ENCODE measurements around the gene DPY19L3. TPM values are rescaled to one million over a fixed set of nuclear protein-coding genes. Genes with fewer than 3 reads are reported as not detected.

Gene DPY19L3
- total and polyA plus RNA-seq, 2 of the 4 experiments (the other 2 are of a cell fraction) = 29.6 to 36.5 TPM

GRCh38 chr19:32422435-32422834, 16.9 kb downstream of the DPY19L3 start:
- Histone ChIP-seq H3K27ac (ENCODE audit: insufficient read depth, low read length) (no peak overlapping the region), H3K4me2 (ENCODE audit: low read depth, low read length) (no peak overlapping the region), H3K36me3 (ENCODE audit: control insufficient read depth, insufficient read depth, low read length) (peaks cover 19% of the 10 kb centered on the region)

More at GRCh38 chr19:32422435-32422834, 16.9 kb downstream of the DPY19L3 start:
- no peaks in the 10 kb centered on the region for H3K27me3 ChIP-seq (ENCODE audit: control insufficient read depth, insufficient read depth, low read length)
- no peaks in the 10 kb centered on the region for H3K9me3 ChIP-seq (ENCODE audit: control insufficient read depth, insufficient read depth, low read length)
- no peak for DNase-seq
- H3K9ac ChIP-seq (ENCODE audit: low read depth, low read length) = no peak overlapping the region
- no peak overlapping the region for H3K23ac ChIP-seq (ENCODE audit: low read depth, low read length)
- no peak overlapping the region for H3K4ac ChIP-seq (ENCODE audit: low read depth, low read length)
- WGBS, 2 experiments (ENCODE audit: extremely low coverage in 2 of 2, insufficient read length in 1 of 2) = 100% methylated on average over 1 of the region's 3 CpGs; no CpG with 5 or more reads in 1 of the 2 experiments
- H3K4me3 ChIP-seq (ENCODE audit: insufficient read depth, low read depth, low read length) = no peak overlapping the region
- no peaks in the 10 kb centered on the region; the same call in 1 of the 2 replicates for H3K9me1 ChIP-seq (ENCODE audit: insufficient read depth, low read length)
- H2BK120ac ChIP-seq (ENCODE audit: low read depth, low read length) = no peak overlapping the region
- intact Hi-C loops (cut with micrococcal nuclease) = no loop called here
- no peak overlapping the region for H2BK15ac ChIP-seq (ENCODE audit: low read depth, low read length)
- no peak overlapping the region for H3K14ac ChIP-seq (replicated peaks; ENCODE audit: low read depth, low read length)
- BruUV-seq (replicated peaks) = no TSS peak
- peaks cover 8 to 20% of the 10 kb centered on the region in 2 experiments; a peak in 3 of 4 replicates for H3K79me1 ChIP-seq (ENCODE audit: low read depth in 1 of 2, low read length in 2 of 2)
- no peak overlapping the region for H4K8ac ChIP-seq (ENCODE audit: low read depth in 2 of 2, low read length in 2 of 2)
- no peak for TF ChIP-seq FOS (IDR thresholded peaks at IDR 0.05; ENCODE audit: low read depth, low read length)
- no peak for TF ChIP-seq SMC3 (IDR thresholded peaks at IDR 0.05; ENCODE audit: low read depth, low read length)
- TF ChIP-seq RFX5 (IDR thresholded peaks at IDR 0.05; ENCODE audit: low read depth, low read length) = no peak
- no peak for TF ChIP-seq NFE2L2 (IDR thresholded peaks at IDR 0.05; ENCODE audit: low read depth, low read length)
- TF ChIP-seq BHLHE40 (IDR thresholded peaks at IDR 0.05; ENCODE audit: low read depth, low read length) = no peak
- TF ChIP-seq MAZ (IDR thresholded peaks at IDR 0.05; ENCODE audit: borderline replicate concordance, low read depth, low read length) = no peak
- no peak for TF ChIP-seq ELK1 (IDR thresholded peaks at IDR 0.05; ENCODE audit: borderline replicate concordance, low read depth, low read length)
- no peak for TF ChIP-seq CEBPB (IDR thresholded peaks at IDR 0.05; ENCODE audit: low read depth, low read length)
- no peak for TF ChIP-seq RAD21 (IDR thresholded peaks at IDR 0.05; ENCODE audit: low read length)
- TF ChIP-seq MXI1 (IDR thresholded peaks at IDR 0.05; ENCODE audit: borderline replicate concordance, low read depth, low read length) = no peak
- TF ChIP-seq CTCF (conservative IDR thresholded peaks at IDR 0.05; ENCODE audit: low read depth, low read length) = no peak
- TF ChIP-seq CHD1 (IDR thresholded peaks at IDR 0.05; ENCODE audit: low read depth, low read length) = no peak
- no peak for TF ChIP-seq MAFK (IDR thresholded peaks at IDR 0.05; ENCODE audit: low read depth, low read length)
- TF ChIP-seq POLR2A (IDR thresholded peaks at IDR 0.05; ENCODE audit: low read depth, low read length) = no peak
- no peak overlapping the region for H2BK5ac ChIP-seq (ENCODE audit: low read depth, low read length, poor library complexity, severe bottlenecking)
- no peak overlapping the region for H2AK5ac ChIP-seq (ENCODE audit: low read depth, low read length)
- H2AK9ac ChIP-seq (replicated peaks; ENCODE audit: low read depth, low read length, poor library complexity) = no peak overlapping the region
- H3K18ac ChIP-seq (ENCODE audit: low read depth, low read length) = no peak overlapping the region
- ChIA-PET CTCF (no interaction called here), POLR2A (ENCODE audit: unreplicated experiment) (interaction anchor here (0.9 kb wide), 1 partner anchor 16 kb away, joined by 3 read pairs; the partner anchor contains the start of gene DPY19L3)
- no peak overlapping the region for H2BK20ac ChIP-seq (ENCODE audit: low read depth, low read length)
- no peaks in the 10 kb centered on the region for H4K20me1 ChIP-seq (ENCODE audit: insufficient read depth, low read length)
- H4K91ac ChIP-seq (ENCODE audit: insufficient read depth, low read depth, low read length) = no peak overlapping the region
- dilution Hi-C loops (cut with HindIII; ENCODE audit: low sequenced_read_pairs, unreplicated experiment) = no loop called here
- H4K5ac ChIP-seq (ENCODE audit: low read depth, low read length) = no peak overlapping the region
- no peak for ATAC-seq (ENCODE audit: low read depth)
- no peak overlapping the region for H3K56ac ChIP-seq (ENCODE audit: extremely low read depth, insufficient read depth, low read length)
- in situ Hi-C loops (cut with MboI; ENCODE audit: low sequenced_read_pairs) = no loop called here
- no peaks in the 10 kb centered on the region for H3K4me1 ChIP-seq (ENCODE audit: control insufficient read depth, insufficient read depth, low read length)
- H2AFZ ChIP-seq (replicated peaks; ENCODE audit: low read length, poor library complexity) = no peak overlapping the region

Measured in IMR-90 (cell line).